ENCODE data around the gene RLBP1. TPM values are rescaled to one million over a fixed set of nuclear protein-coding genes. Genes with fewer than 3 reads are reported as not detected.

The RLBP1 gene
- total and polyA plus RNA-seq, 7 donors = 0.03 TPM; not detected in 6

GRCh38 chr15:89175617-89176191, 45.7 kb downstream of the RLBP1 start:
- peaks cover 3% of the 10 kb centered on the region for H3K4me1 ChIP-seq

GRCh38 chr15:89174476-89174875, 46.9 kb downstream of the RLBP1 start:
- Histone ChIP-seq H3K4me1 (peaks cover 3% of the 10 kb centered on the region), H3K27me3 (ENCODE audit: insufficient read depth in 3 of 3, low read length in 2 of 3) (no peaks in the 10 kb centered on the region), H3K27ac (no peak overlapping the region), H3K4me3 (no peak overlapping the region), H3K36me3 (ENCODE audit: insufficient read depth in 1 of 2, low read depth in 1 of 2) (peaks cover 0 to 81% of the 10 kb centered on the region in 2 donors), H3K9me3 (no peaks in the 10 kb centered on the region)
- DNase-seq (no peak), ATAC-seq (no peak)
- intact Hi-C loops (cut with DNase I) = loop anchor here (5.0 to 10.0 kb wide), 2 partner anchors 47 to 270 kb away; no protein-coding TSS in a partner anchor
- 61 to 73% (median 71%) methylated on average over 5 of the region's 5 CpGs for WGBS, 3 donors
- TF ChIP-seq, protein P1, sequence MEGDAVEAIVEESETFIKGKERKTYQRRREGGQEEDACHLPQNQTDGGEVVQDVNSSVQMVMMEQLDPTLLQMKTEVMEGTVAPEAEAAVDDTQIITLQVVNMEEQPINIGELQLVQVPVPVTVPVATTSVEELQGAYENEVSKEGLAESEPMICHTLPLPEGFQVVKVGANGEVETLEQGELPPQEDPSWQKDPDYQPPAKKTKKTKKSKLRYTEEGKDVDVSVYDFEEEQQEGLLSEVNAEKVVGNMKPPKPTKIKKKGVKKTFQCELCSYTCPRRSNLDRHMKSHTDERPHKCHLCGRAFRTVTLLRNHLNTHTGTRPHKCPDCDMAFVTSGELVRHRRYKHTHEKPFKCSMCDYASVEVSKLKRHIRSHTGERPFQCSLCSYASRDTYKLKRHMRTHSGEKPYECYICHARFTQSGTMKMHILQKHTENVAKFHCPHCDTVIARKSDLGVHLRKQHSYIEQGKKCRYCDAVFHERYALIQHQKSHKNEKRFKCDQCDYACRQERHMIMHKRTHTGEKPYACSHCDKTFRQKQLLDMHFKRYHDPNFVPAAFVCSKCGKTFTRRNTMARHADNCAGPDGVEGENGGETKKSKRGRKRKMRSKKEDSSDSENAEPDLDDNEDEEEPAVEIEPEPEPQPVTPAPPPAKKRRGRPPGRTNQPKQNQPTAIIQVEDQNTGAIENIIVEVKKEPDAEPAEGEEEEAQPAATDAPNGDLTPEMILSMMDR (IDR thresholded peaks at IDR 0.05) = no peak

More at GRCh38 chr15:89175617-89176191, 45.7 kb downstream of the RLBP1 start:
- no peak overlapping the region for H3K4me3 ChIP-seq
- H3K36me3 ChIP-seq (ENCODE audit: insufficient read depth in 1 of 2, low read depth in 1 of 2) = peaks cover 0 to 92% of the 10 kb centered on the region in 2 donors
- intact Hi-C loops (cut with DNase I) = loop anchor here (5.0 to 10.0 kb wide), 2 partner anchors 118 to 271 kb away; no protein-coding TSS in a partner anchor
- H3K9me3 ChIP-seq = no peaks in the 10 kb centered on the region
- DNase-seq = no peak
- H3K27ac ChIP-seq = no peak overlapping the region
- TF ChIP-seq, protein P1 (IDR thresholded peaks at IDR 0.05) = no peak
- H3K27me3 ChIP-seq (ENCODE audit: insufficient read depth in 3 of 3, low read length in 2 of 3) = no peaks in the 10 kb centered on the region
- 74 to 91% (median 81%) methylated on average over 13 of the region's 13 CpGs for WGBS, 3 donors
- ATAC-seq = peak; percentile 24 to 69 (median 63)

DNA sequence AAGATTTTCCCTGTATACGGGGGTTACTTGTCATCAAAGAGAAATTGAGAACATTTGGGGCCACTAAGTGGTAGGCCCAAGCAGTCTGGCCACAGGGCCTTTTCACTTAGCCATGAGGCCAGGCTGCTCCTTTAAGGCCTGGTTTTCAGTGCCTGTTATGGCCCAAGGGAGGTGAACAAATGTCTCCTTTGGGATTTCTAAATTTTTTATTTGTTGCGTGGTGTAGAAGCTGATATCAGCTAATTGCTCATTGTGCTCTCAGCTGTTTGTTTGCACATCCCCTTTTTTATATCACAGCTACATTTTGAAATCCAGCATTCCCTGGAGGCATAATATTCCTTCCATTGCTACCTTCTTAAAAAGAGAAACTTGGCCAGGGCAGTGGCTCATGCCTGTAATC, 48.5 kb downstream of the RLBP1 start:
- ATAC-seq (no peak), DNase-seq (no peak)
- H3K27ac ChIP-seq = no peak overlapping the region
- 60 to 71% (median 70%) methylated on average over 2 of the region's 2 CpGs for WGBS, 3 donors
- peaks cover 0 to 65% of the 10 kb centered on the region in 2 donors for H3K36me3 ChIP-seq (ENCODE audit: insufficient read depth in 1 of 2, low read depth in 1 of 2)
- H3K9me3 ChIP-seq = no peaks in the 10 kb centered on the region
- H3K4me3 ChIP-seq = no peak overlapping the region
- peaks cover 10% of the 10 kb centered on the region for H3K4me1 ChIP-seq
- H3K27me3 ChIP-seq (ENCODE audit: insufficient read depth in 3 of 3, low read length in 2 of 3) = no peaks in the 10 kb centered on the region
- TF ChIP-seq, protein P1 (IDR thresholded peaks at IDR 0.05) = no peak
- intact Hi-C loops (cut with DNase I) = loop anchor here (5.0 to 10.0 kb wide), 2 partner anchors 46 to 268 kb away; no protein-coding TSS in a partner anchor

DNA sequence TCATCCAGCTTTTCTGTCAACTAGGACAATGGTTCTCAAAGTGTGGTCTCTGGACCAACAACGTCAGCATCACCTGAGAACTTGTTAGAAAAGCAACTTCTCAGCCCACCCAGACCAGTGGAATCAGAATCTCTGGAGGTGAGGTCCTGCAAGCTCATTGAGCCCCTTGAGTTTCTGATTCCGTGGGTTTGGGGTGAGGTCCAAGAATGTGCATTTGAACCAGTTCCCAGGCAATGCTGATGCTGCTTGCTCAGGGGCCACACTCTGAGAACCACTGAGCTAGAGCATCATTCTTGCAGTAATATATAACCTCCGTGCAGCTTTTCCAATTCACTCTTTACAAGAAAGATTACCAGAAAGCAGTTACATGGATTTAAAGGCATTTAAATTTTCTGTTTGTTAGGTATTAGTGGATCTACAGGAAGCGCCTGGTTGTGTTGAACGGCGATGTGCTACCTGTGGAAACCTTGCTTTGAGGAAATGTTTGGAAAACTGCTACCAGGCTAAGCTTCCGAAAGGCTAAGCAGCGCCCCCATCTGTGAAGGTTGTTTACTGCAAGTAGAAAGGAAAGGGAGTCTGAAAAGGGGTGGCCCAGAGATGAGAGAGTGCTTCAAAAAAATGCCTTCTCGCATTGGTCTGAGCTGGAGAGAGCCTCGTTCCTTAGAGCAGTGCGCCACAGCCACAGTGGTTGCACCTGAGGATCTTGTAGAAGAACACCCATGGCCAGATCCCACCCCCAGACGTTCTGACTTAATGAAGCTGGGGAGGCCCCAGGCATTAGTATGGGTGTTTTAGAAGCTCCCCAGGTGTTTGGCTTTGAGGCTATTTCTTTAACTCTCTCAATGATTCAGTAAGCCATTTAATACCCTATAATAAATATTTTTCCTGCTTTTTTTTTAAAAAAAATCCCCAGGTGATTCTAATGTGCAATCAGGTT, 50.0 kb downstream of the RLBP1 start:
- intact Hi-C loops (cut with DNase I) = loop anchor here (5.0 to 10.0 kb wide), 2 partner anchors 44 to 267 kb away; no protein-coding TSS in a partner anchor
- Histone ChIP-seq H3K27me3 (ENCODE audit: insufficient read depth in 3 of 3, low read length in 2 of 3) (no peaks in the 10 kb centered on the region), H3K4me1 (peaks cover 25% of the 10 kb centered on the region), H3K27ac (no peak overlapping the region), H3K36me3 (ENCODE audit: insufficient read depth in 1 of 2, low read depth in 1 of 2) (peaks cover 0 to 50% of the 10 kb centered on the region in 2 donors), H3K4me3 (no peak overlapping the region), H3K9me3 (no peaks in the 10 kb centered on the region)
- TF ChIP-seq, protein P1 (IDR thresholded peaks at IDR 0.05) = peak; percentile 63
- no peak for DNase-seq
- ATAC-seq = no peak
- WGBS, 3 donors = 65 to 69% (median 67%) methylated on average over 12 of the region's 12 CpGs
